Spleen (tissue), 11 donors: ENCODE results near the gene GOLGA7B. TPM values are rescaled to one million over a fixed set of nuclear protein-coding genes. Genes with fewer than 3 reads are reported as not detected.

Experiments
- DNase-seq: peaks from one replicate; pipeline ENCODE4 v3.0.0-alpha.2; 2020
- H3K27ac ChIP-seq, 8 donors: fragments of 200-600 bp; sonication (generic) in 7 of 8; 1 replicate in 4 of 8; 2 replicates in 4 of 8; pipeline versions ENCODE4 v1.5.0 to v1.8.0; 2016 to 2021; ENCODE audit warnings: inconsistent platforms in 4 of 8, mild to moderate bottlenecking in 4 of 8, moderate library complexity in 1 of 8
- H3K27me3 ChIP-seq, 7 donors: fragments of 200-600 bp; sonication (generic) in 6 of 7; replicated peaks in 1 of 7; 1 replicate in 4 of 7; 2 replicates in 3 of 7; pipeline versions ENCODE4 v1.5.0 to v1.8.0; 2016 to 2021; ENCODE audit warnings: inconsistent platforms in 3 of 7, mild to moderate bottlenecking in 1 of 7
- H3K36me3 ChIP-seq, 6 donors: fragments of 200-600 bp; sonication (generic) in 5 of 6; 1 replicate in 4 of 6; 2 replicates in 2 of 6; pipeline versions ENCODE4 v1.5.0 to v1.8.0; 2016 to 2021; ENCODE audit warnings: inconsistent platforms in 2 of 6
- H3K4me1 ChIP-seq, 6 donors: fragments of 200-600 bp; sonication (generic) in 5 of 6; 1 replicate in 3 of 6; 2 replicates in 3 of 6; pipeline versions ENCODE4 v1.5.0 to v1.8.0; 2016 to 2021; ENCODE audit warnings: inconsistent platforms in 3 of 6
- H3K4me3 ChIP-seq, 8 donors: fragments of 200-600 bp; sonication (generic) in 7 of 8; 1 replicate in 4 of 8; 2 replicates in 4 of 8; pipeline versions ENCODE4 v1.5.0 to v1.8.0; 2016 to 2021; ENCODE audit warnings: inconsistent platforms in 4 of 8, mild to moderate bottlenecking in 4 of 8, moderate library complexity in 2 of 8
- H3K9me3 ChIP-seq, 8 donors: fragments of 200-600 bp; sonication (generic) in 7 of 8; 1 replicate in 4 of 8; 2 replicates in 4 of 8; pipeline versions ENCODE4 v1.5.0 to v1.8.0; 2016 to 2021; ENCODE audit warnings: inconsistent platforms in 4 of 8
- POLR2A ChIP-seq, 3 donors: fragments of 450-650 bp; IDR thresholded peaks; one replicate each; pipeline ENCODE4 v1.5.1; 2017; ENCODE audit warnings: antibody characterized with exemption in 3 of 3, mild to moderate bottlenecking in 1 of 3
- POLR2AphosphoS5 ChIP-seq, 3 donors: sonication (generic); formaldehyde crosslinking; IDR thresholded peaks; one replicate each; pipeline ENCODE4 v1.5.1; 2017; ENCODE audit warnings: antibody characterized with exemption in 3 of 3
- WGBS, 5 donors: extraction: QIAGEN DNeasy Blood & Tissue Kit in 3 of 5; methylation state at CpG; one replicate each; pipeline versions ENCODE4 v1.1.5 to v1.1.7; 2013 to 2018; 5-methylcytosine and 5-hydroxymethylcytosine counted together
- intact Hi-C: fragments of 100-400 bp; cut with DNase I; formaldehyde crosslinking; loops from one replicate; pipeline ENCODE4 v1.15.0; 2023; ENCODE audit warnings: low total_unique reads
- polyA plus RNA-seq, 3 donors: library from polyadenylated mRNA; stranded (reverse); fragments of 200-250 nt; gene quantifications; one replicate each; pipeline ENCODE4 v1.2.1, GENCODE V29; 2013
- total RNA-seq, 7 donors: library from RNA; depleted of rRNA in 3 of 7; stranded (reverse); fragments of >200 nt in 3 of 7; fragmentation: NEBNext Ultra II Directional in 4 of 7; extraction: Animal tissue kit (Norgen Biotek cat#: 25700) in 4 of 7; gene quantifications; one replicate each; pipeline versions ENCODE4 v1.1.0 to v1.2.1, GENCODE V29; 2016 to 2021
- TF ChIP-seq, protein P1 (sequence below), 11 experiments: fragments of 200-600 bp in 7 of 11; fragments of 450-650 bp in 4 of 11; sonication (generic) in 4 of 11; IDR thresholded peaks in 8 of 11; conservative IDR thresholded peaks in 3 of 11; 1 replicate in 7 of 11; 2 replicates in 4 of 11; pipeline versions ENCODE4 v1.4.0 to v1.8.0; 2016 to 2021; ENCODE audit warnings: antibody characterized with exemption in 11 of 11, inconsistent platforms in 4 of 11, mild to moderate bottlenecking in 1 of 11
- donor health status: healthy with polysubstance abuse.
- donor health status: DM: no; HTN: no; CAD: no; lungs with moderate emphysema.
- donor health status: DM: no; HTN: no; CAD: no.
- donor health status: Bipolar disorder and iron deficiency.
- donor health status: healthy.
- donor health status: DM: no; HTN: no; CAD: no.
- donor health status: DM: yes; HTN: yes; CAD: no.

Gene GOLGA7B
- total and polyA plus RNA-seq, 10 donors, result 0.27 to 1.0 (median 0.52) TPM

GRCh38 chr10:97913614-97914013 is 64.0 kb downstream of the GOLGA7B start:
- peaks cover 0 to 7% (median 6%) of the 10 kb centered on the region in 6 donors for H3K4me1 ChIP-seq
- no peak for DNase-seq
- H3K4me3 ChIP-seq, result no peak overlapping the region
- H3K27me3 ChIP-seq, result peaks cover 0 to 67% (median 0%) of the 10 kb centered on the region in 7 donors
- H3K36me3 ChIP-seq, result no peaks in the 10 kb centered on the region
- H3K9me3 ChIP-seq, result no peaks in the 10 kb centered on the region
- intact Hi-C loops, result loop anchor here (5.0 kb wide), 1 partner anchor 129 kb away; no protein-coding TSS in a partner anchor
- H3K27ac ChIP-seq, result no peak overlapping the region
- WGBS, 5 donors, result 72 to 83% (median 80%) methylated on average over 6 of the region's 6 CpGs
- TF ChIP-seq POLR2A (IDR thresholded peaks at IDR 0.05) (no peak), POLR2AphosphoS5 (IDR thresholded peaks at IDR 0.05) (no peak)
- TF ChIP-seq, protein P1, sequence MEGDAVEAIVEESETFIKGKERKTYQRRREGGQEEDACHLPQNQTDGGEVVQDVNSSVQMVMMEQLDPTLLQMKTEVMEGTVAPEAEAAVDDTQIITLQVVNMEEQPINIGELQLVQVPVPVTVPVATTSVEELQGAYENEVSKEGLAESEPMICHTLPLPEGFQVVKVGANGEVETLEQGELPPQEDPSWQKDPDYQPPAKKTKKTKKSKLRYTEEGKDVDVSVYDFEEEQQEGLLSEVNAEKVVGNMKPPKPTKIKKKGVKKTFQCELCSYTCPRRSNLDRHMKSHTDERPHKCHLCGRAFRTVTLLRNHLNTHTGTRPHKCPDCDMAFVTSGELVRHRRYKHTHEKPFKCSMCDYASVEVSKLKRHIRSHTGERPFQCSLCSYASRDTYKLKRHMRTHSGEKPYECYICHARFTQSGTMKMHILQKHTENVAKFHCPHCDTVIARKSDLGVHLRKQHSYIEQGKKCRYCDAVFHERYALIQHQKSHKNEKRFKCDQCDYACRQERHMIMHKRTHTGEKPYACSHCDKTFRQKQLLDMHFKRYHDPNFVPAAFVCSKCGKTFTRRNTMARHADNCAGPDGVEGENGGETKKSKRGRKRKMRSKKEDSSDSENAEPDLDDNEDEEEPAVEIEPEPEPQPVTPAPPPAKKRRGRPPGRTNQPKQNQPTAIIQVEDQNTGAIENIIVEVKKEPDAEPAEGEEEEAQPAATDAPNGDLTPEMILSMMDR (IDR thresholded peaks at IDR 0.05 in 8 of 11, conservative IDR thresholded peaks at IDR 0.05 in 3 of 11), result no peak

- H3K36me3 ChIP-seq, result no peaks in the 10 kb centered on the region
- intact Hi-C loops, result loop anchor here (5.0 kb wide), 1 partner anchor 128 kb away; no protein-coding TSS in a partner anchor
- H3K9me3 ChIP-seq, result no peaks in the 10 kb centered on the region
- H3K27ac ChIP-seq, result no peak overlapping the region
- peaks cover 0 to 70% (median 0%) of the 10 kb centered on the region in 7 donors for H3K27me3 ChIP-seq
- WGBS, 5 donors, result 48 to 62% (median 52%) methylated on average over 8 to 10 of the region's 10 CpGs
- no peak for DNase-seq
- peaks cover 0 to 7% (median 6%) of the 10 kb centered on the region in 6 donors for H3K4me1 ChIP-seq
- TF ChIP-seq POLR2AphosphoS5 (IDR thresholded peaks at IDR 0.05), result no peak
- no peak for TF ChIP-seq POLR2A (IDR thresholded peaks at IDR 0.05)
- TF ChIP-seq, protein P1 (IDR thresholded peaks at IDR 0.05 in 8 of 11, conservative IDR thresholded peaks at IDR 0.05 in 3 of 11), result no peak
- peak overlapping the region in 1 of 8 donors; percentile 27 for H3K4me3 ChIP-seq
These were observed 64.7 kb downstream of the GOLGA7B start for GRCh38 chr10:97914171-97914836.

DNA sequence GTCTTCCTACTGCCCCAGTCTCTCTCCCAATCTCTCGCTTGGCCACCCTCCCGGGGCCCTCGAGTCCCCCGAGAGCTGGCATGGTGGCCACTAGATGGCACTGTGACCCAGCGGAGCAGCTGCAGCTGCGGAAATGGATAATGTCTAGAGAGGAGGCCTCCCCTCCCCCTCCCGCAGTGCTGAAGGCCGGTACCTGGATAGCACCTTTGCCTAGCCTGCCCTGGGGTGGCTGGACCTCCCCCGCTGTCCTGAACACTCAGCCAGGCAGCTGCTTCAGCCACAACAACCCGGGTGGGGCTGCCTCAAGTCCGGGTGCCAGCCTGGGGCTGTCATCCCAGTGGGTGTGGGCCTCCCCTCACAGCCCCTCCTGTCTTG is 65.2 kb downstream of the GOLGA7B start:
- H3K9me3 ChIP-seq, result no peaks in the 10 kb centered on the region

More for the DNA sequence above, 65.2 kb downstream of the GOLGA7B start:
- H3K36me3 ChIP-seq, result no peaks in the 10 kb centered on the region
- peaks cover 0 to 7% (median 6%) of the 10 kb centered on the region in 6 donors for H3K4me1 ChIP-seq
- peak overlapping the region in 1 of 8 donors; percentile 27 for H3K4me3 ChIP-seq
- peaks cover 0 to 72% (median 0%) of the 10 kb centered on the region in 7 donors for H3K27me3 ChIP-seq
- intact Hi-C loops, result loop anchor here (5.0 kb wide), 1 partner anchor 127 kb away; no protein-coding TSS in a partner anchor
- no peak for TF ChIP-seq POLR2A (IDR thresholded peaks at IDR 0.05)
- TF ChIP-seq, protein P1 (IDR thresholded peaks at IDR 0.05 in 8 of 11, conservative IDR thresholded peaks at IDR 0.05 in 3 of 11), result peak; percentile 14 to 90 (median 83)
- TF ChIP-seq POLR2AphosphoS5 (IDR thresholded peaks at IDR 0.05), result no peak
- DNase-seq, result peak; percentile 86
- no peak overlapping the region for H3K27ac ChIP-seq
- WGBS, 5 donors, result 7 to 13% (median 10%) methylated on average over 8 to 11 of the region's 11 CpGs
